IPS DF 4.7 (cell line): Measurements from ENCODE around the gene BMPR1A.

Source experiments
- DNase-seq: peaks from one replicate; pipeline ENCODE4 v3.0.0-alpha.2; 2013; ENCODE audit warnings: low spot score; ENCODE audit errors: extremely low read depth

Gene BMPR1A

DNA sequence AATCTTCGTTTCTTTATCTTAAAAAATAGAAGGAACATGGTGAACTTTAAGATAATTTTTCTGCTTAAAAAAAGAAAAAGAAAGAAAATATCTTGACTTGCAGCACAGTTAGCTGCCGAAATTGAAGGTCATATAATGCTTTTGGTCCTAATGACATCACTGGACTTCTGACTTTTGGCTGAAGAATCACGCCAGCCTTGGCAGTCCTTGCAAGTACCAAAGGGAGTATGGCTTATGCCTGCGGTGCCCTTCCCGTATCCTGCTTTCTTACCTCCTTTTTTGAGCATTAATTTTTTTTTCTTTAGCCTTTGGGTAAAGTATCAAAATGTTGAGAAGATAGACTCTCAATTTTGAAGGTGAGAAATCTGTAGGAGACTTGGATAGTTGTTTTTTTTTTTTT, 7.0 kb downstream of the BMPR1A start:
- DNase-seq, result no peak

DNA sequence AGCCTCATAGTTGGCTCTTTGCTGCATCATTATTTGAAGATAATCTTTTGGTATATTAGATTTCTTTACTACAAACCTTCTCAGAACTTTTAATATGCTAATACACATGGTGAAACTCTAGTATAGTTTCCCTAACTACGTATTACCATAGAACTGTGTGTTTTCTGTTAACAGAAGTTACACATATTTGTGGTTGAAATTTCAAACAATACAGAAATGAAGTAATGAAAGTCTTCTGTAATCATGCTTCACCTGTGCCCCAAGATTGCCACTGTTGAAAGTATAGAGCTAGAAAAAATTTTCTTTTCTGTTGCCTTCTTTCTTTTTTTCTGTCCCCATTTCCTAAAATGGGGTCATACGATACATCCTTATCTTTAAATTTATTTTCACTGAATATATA, 9.1 kb downstream of the BMPR1A start:
- no peak for DNase-seq

DNA sequence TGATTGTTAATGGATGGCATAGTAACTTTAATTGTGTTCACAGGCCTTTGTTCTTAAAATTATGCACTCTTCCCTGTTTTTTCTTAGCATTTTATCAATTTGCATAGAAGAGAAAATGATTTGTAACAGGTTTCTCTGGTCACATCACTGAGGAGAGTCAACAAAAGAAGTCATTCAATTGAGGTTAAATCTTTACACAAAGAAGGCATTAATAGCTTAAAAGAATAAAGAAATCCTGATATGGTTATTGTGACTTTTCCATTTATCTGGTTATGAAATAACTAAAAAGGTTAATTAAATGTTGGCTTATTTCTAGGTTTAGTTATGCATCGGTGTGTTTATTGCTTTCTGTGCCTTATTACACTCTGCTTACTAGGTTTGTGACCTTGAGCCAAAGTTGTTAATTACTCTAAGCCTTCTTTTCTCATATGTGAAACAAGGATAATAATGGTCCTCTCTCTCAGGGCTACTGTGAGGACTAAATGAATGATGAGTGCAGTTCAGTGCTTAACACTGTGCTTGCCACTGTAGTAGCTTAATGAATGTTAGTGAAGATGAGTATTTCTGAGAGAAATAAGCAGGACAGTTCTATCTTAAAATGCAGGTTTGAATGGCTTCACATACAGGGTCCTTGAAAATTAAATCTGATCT, 12.1 kb downstream of the BMPR1A start:
- DNase-seq, result no peak

DNA sequence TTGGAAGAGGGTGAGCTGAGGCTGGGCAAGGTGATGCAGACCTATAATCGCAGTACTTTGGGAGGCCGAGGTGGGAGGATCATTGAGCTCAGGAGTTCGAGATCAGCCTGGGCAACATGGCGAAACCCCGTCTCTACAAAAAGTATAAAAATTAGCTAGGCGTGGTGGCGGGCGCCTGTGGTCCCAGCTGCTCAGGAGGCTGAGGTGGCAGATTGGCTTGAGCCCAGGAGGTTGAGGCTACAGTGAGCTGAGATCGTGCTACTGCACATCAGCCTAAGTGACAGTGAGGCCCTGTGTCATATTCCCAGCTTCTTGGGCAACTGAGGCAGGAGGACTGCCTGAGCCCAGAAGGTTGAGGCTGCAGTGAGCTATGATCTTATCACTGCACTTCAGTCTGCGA, 13.6 kb downstream of the BMPR1A start:
- no peak for DNase-seq

DNA sequence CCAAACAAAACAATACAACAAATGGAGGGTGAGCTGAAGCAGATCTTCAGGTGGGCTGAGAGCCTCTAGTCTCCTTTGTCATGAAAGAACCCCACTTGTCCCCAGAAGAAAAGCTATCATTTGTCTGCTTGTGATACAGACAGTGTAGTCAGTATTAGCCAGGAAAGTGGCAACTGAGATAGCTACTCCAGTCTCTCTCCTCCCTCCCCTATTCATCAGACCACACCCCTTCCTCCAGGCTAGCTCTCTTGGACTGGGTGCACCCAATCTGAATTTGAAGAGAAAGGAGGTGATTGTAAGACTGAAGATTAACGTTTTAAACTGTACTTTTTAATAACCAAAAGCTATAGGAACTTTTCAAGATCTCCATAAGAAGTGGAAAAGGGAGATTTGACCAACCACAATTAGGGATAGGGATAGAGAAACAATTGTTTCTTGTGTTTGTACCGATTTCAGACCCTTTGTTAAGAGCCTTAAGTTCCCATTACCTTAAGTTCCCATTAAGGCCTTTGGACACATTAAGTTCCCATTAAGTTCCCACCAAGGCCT, 14.1 kb downstream of the BMPR1A start:
- no peak for DNase-seq

DNA sequence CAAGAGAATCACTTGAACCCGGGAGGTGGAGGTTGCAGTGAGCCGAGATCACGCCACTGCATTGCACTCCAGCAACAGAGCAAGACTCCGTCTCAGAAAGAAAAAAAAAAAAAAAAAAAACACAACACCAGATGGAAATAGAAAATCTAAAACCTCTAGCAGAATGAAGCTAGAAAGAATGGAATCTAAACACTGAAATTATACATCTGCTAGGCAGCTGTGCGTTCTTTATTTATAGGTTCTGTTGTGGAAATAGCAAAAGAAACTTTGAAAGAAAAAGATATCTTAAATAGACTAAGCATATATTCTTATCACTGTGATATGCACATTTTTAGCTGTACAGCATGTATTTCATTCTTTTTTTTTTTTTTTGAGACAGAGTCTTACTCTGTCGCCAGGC, 17.1 kb downstream of the BMPR1A start:
- DNase-seq, result no peak

DNA sequence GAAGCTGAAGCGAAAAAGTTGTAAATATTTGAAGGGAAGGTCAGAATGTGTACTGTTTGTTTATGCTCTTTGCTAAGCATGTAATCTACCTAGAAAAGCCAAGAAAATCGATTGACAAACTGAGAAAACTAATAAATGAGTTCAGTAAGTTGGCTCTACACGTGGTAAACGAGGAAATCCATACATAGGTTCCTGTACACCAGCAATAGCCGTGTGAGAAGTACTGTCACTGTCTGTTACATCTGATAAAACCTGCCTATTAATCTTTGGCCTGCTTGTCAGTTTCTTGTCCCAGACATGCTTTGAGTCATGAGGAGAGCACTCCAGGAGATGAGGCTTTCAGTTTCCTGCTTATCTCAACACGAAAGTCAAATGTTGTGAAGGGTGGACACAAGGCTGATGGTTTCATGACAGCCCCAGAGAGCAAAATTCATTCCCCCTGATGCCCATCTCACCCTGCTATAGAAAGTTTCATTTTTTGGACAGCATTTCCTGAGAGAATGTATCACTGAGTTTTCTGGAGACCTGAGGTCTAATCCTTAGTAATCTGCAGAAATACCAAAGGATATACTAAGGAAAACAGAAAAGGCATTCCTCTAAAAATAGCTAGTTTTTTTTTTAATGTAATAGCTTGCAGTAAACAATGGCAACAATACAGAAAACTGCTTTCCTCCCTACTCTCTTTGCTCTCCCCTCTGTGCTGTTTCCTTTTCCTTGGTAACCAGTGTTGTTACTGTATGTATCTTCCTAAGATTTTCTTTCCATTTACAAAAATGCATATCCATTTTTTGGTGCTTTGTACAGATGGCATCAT, 18.8 kb downstream of the BMPR1A start:
- no peak for DNase-seq

DNA sequence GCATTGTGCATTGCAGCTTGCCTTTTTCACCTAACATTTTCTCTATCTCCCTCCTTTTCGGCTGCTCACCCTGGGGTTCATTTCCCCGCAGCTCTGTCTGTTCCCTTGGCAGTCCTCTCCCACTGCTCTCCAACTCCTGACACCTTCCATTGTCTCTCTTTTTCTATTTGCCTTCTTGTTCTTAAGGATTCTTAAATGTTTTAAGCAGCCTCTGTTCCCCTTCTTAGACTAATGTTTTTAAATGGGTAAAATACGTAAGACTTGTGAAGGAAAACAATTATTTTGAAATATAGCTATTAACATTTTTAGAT, 19.4 kb downstream of the BMPR1A start:
- DNase-seq, result no peak

DNA sequence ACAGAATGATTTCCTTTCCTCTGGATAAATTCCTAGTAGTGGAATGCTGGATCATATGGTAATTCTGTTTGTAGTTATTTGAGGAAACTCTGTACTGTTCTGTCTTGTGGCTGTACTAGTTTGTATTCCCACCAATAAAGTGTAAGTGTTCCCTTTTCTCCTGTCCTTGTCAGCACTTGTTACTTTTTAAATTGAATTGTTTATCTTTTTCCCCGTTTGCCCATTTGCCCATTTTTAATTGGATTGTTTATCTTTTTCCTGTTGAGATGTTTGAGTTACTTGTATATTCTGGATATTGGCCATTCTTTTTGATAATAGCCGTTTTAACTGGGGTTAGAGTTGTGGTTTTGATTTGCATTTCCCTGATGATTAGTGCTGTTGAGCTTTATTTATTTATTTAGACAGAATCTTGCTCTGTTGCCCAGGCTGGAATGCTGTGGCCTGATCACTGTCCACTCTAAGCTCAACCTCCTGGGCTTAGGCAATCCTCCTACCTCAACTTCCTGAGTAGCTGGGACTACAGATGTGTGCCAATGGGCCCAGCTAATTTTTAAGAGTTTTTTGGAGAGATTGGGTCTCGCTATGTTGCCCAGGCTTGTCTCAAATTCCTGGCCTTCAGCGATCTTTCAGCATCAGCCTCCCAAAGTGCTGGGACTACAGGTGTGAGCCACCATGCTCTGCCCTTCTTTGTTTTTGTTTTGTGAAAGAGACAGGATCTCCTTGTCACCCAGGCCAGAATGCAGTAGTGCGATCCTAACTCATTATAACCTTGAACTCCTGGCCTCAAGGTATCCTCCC, 23.0 kb downstream of the BMPR1A start:
- no peak for DNase-seq

DNA sequence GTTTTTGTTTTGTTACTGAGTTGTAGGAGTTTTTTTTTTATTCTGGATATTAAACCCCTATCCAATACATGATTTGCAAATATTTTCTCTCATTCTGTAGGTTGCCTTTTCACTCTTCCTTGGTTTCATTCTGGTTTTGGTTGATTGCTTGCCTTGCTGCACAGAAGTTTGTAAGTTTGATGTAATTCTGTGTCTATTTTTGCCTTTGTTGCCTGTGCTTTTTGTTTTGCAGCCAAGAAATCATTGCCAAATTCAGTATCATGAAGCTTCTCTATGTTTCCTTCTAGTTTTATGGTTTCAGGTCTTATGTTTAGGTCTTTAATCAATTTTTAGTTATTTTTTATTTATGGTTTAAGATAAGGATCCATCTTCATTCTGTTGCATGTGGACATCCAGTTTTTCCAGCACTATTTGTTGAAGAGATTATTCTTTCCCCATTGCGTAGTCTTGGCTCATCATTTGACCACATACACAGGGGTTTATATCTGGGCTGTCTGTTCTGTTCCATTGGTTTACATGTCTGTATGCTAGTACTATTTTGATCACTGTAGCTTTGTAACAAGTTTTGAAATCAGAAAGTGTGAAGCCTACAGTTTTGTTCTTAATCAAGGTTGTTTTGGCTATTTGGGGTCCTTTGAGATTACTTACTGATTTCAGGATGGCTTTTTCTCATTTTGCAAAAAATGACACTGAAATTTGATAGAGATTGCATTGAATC, 26.4 kb downstream of the BMPR1A start:
- DNase-seq, result no peak

DNA sequence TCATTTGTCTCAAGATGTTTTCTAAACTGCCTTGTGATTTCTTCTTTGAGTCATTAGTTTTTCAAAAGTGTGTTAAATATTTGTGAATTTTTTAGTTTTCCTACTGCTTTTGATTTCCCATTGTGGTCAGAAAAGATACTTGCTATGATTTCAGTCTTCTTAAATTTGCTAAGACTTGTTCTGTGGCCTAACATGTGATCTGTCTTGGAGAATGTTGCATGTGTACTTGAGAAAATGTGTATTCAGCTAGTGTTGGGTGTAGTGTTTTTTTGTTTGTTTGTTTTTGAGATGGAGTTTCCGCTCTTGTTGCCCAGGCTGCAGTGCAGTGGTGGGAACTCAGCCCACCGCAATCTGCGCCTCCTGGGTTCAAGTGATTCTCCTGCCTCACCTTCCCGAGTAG, 28.6 kb downstream of the BMPR1A start:
- DNase-seq, result no peak

DNA sequence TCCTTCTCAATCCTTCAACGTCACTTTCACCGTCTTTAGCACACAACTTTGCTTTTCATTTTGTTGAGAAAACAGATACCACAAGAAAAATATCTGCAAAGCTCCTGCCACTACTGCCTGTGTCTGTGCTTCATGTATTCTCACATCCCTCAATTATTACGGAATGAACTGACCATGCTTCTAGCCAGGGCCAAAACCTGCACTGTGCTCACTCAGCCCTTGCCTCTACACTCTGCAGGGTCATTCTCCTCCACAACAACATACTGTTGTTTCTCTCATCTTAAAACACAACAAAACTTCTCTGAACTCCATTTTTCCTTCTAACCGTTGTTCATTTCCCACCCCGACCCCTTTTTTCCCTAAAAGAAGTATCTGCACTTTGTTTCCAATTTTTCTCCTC, 29.5 kb downstream of the BMPR1A start:
- DNase-seq, result no peak

DNA sequence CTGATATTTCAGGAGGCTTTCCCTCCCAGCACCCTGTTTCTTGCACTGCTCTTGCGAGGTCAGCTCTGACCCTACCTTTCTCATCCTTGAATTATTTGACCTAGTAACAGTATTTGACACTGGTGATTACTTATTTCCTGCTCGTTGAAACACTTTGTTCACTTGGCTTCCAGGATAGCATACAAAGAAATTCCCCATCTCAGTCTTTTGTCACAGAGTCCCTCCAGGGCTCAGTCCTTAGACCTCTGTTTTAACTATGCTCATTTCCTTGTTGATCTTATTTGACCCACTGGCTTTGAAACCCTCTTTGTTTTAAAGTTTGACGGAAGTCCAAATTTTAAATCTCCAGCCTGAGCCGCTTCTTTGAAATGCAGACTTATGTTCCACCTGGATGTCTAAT, 29.9 kb downstream of the BMPR1A start:
- no peak for DNase-seq

DNA sequence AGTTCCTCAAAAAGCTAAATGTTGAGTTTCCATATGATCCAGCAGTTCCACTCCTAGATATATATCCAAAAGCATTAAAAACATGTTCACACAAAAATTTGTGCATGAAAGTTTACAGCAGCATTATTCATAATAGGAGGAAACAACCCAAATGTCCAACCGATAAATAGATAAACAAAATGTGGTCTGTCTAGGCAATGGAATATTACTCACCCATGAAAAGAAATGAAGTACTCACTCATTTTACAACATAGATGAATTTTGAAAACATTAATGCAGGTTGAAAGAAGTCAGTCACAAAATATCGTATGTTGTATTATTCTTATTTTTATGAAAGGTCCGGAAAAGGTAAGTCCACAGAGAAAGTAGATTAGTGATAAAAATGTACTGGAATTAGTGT, 34.0 kb downstream of the BMPR1A start:
- DNase-seq, result no peak

DNA sequence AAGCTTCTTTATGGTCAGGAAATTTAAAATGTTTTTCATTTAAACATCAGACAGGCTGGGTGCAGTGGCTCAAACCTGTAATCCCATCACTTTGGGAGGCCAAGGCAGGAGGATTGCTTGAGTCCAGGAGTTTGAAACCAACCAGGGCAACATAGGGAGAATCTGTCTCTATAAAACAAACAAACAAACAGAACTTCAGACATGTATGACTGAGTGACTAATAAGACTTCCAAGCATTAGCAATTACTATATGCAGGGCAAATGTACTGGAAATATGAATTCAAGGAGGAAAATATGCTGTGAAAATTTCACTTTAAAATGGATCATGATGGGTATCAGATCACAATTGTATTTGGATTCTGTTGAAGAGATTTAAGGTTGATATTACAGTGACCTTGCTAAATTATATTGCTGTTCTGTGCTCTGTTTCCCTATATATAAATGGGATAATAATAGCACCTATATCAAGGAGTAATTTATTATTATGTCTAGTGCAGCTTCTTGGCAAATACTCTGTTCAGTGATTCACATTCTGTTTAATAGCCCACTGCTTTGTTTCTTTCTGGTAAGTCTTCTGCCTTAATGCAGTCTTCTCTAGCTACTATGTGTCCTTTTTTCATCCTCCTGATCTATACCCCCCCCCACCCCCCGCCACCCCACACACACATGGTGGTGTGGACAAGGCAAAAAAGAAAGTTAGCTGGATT, 36.2 kb downstream of the BMPR1A start:
- no peak for DNase-seq

DNA sequence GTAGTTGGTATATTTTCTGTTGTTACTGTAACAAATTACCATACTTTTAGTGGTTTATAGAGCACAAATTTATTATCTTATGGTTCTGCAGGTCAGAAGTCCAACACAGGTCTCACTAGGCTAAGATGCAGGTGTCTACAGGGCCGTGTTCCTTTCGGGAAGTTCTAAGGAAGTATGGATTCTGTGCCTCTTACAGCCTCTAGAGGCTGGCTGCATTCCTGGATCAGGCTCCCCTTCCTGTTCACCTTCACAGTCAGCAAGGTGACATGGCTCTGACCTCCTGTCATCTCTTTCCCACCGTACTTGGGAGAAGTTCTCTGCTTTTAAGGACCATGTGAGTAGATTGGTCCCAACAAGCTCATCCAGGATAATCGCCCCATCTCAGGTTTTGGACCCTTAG, 37.3 kb downstream of the BMPR1A start:
- DNase-seq, result no peak

DNA sequence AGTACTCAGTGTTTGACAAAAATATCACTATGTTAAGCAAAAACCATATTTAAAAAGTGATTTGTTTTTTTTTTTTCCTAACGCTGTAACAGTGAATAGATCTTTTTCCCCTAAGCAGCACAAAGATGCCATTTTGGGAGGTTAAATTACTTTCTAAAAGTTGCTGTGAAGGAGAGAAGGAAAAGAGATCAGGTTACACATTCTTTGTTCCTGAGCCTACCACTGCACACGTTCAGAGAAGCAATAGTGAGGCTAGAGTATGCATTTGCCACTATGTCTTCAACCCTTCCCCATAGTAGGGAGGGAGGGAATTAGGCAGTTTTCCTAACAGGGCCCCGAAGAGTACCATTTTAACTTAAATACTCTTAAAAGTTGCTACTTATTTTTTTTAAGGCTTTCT, 38.9 kb downstream of the BMPR1A start:
- DNase-seq, result peak; percentile 74

DNA sequence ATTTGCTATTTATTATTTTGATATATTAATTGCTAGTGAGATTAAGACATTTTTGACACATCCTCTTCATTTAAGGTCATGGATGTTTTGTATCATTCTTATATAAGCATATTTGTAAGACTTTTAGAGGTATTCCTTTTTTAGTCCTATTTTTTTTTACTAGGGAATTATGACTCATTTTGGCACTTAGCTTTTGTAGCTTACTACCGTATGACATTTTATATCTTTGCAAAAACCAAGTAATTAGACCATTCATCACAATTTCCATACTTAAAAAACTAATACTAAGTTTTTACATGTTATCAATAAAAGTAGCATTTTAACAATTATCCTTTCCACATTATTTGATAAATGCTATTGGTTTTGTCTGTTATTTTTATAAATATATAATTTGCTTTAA, 41.6 kb downstream of the BMPR1A start:
- DNase-seq, result no peak

DNA sequence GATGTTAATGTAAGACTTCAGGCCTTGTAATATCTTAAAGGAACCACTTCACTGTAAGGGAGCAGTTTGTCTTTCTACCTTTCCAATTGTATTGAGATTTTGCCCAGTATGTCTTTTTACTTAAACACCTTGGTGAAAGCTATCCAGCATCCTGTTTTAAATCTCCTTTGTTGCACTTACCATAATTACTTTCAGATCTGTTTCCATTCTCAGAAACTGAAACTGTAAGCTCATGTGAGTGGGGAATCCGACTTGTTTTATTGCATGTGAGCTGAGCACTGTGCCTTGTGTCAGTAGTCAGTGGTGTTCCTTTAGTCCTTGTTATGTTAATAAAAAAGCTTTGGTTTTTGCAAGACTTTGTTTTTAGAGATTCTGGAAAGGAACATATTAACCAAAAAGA, 42.2 kb downstream of the BMPR1A start:
- no peak for DNase-seq

DNA sequence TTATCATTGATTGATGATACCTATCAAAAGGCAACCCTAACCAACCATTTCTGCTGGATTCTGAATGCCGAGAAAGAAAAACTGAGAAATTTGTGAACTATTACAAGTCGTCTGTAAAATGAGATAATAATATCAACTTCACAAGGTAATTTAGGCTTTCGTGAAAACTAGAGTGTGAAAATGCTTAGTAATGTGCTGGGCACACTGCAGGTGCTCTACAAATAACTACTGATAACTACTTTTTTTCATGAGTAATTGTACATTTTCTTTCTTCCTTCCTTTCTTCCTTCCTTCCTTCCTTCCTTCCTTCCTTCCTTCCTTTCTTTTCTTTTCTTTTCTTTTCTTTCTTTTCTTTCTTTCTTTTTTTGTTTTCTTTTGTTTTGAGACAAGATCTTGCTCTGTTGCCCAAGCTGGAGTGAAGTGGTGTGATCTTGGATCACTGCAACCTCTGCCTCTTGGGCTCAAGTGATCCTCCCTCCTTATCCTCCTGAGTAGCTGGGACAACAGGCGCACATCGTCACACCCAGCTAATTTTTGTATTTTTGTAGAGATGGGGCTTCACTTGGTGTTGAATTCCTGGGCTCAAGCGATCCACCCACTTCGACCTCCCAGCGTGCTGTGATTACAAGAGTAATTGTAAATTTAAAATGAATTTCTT, 42.9 kb downstream of the BMPR1A start:
- DNase-seq, result no peak
